Kidney (tissue), 14 donors: Measurements from ENCODE around the gene POLR1F. TPM values are rescaled to one million over a fixed set of nuclear protein-coding genes. Genes with fewer than 3 reads are reported as not detected.
A peak's percentile ranks its signal among the peaks of the same experiment; 100 is the strongest.

Experiments used
- DNase-seq, 5 donors: peaks; one replicate each; pipeline ENCODE4 v3.0.0-alpha.2; 2013 to 2020
- FAIRE-seq: peaks from 2 replicates; lab custom pipeline; 2012; peaks lifted over from hg19 to GRCh38; lab: Jason Lieb, UNC
- H3K27ac ChIP-seq, 2 donors: one replicate each; pipeline ENCODE4 v1.7.0; 2013; ENCODE audit warnings: low read depth in 2 of 2, low read length in 2 of 2, inconsistent platforms in 1 of 2
- H3K27me3 ChIP-seq: one replicate; pipeline ENCODE4 v1.7.1; 2013; ENCODE audit warnings: low read length, inconsistent platforms; ENCODE audit not compliant: control insufficient read depth, insufficient read depth
- H3K36me3 ChIP-seq, 3 donors: one replicate each; pipeline versions ENCODE4 v1.7.0 to v1.7.1; 2013; ENCODE audit warnings: low read length in 3 of 3, control low read depth in 1 of 3, inconsistent platforms in 1 of 3; ENCODE audit not compliant: insufficient read depth in 3 of 3, control insufficient read depth in 2 of 3
- H3K4me1 ChIP-seq, 3 donors: one replicate each; pipeline versions ENCODE4 v1.7.0 to v1.7.1; 2013; ENCODE audit warnings: low read length in 3 of 3, inconsistent platforms in 1 of 3, low read depth in 1 of 3; ENCODE audit not compliant: control insufficient read depth in 2 of 3, insufficient read depth in 2 of 3
- H3K4me3 ChIP-seq, 3 donors: one replicate each; pipeline versions ENCODE4 v1.7.0 to v1.8.1; 2013; ENCODE audit warnings: low read length in 3 of 3, control low read depth in 1 of 3, inconsistent platforms in 1 of 3
- H3K9ac ChIP-seq, 3 donors: one replicate each; pipeline versions ENCODE4 v1.7.0 to v1.7.1; 2013; ENCODE audit warnings: low read length in 3 of 3, control low read depth in 1 of 3, inconsistent platforms in 1 of 3
- H3K9me3 ChIP-seq, 3 donors: one replicate each; pipeline versions ENCODE4 v1.7.0 to v1.7.1; 2013; ENCODE audit warnings: low read length in 3 of 3, control low read depth in 1 of 3, inconsistent platforms in 1 of 3; ENCODE audit not compliant: control insufficient read depth in 2 of 3, insufficient read depth in 1 of 3
- CTCF ChIP-seq: IDR thresholded peaks from 3 replicates; pipeline ENCODE4 v1.5.1; 2012; ENCODE audit warnings: mild to moderate bottlenecking, moderate library complexity, borderline replicate concordance; ENCODE audit not compliant: insufficient read depth; ENCODE audit errors: extremely low read depth
- intact Hi-C: fragments of 100-400 bp; cut with DNase I; formaldehyde crosslinking; loops from one replicate; pipeline ENCODE4 v1.11.1; 2022
- polyA plus RNA-seq: library from polyadenylated mRNA; stranded (reverse); fragments of 350-450 nt; fragmentation: Illumina TruSeq; extraction: RNeasy Lipid Tissue Mini Kit (QIAGEN cat#74804); gene quantifications from one replicate; pipeline ENCODE4 v1.2.3, GENCODE V29; 2014; ENCODE audit warnings: low read depth, low replicate concordance; ENCODE audit not compliant: insufficient read depth
- total RNA-seq: library from RNA; stranded (reverse); fragmentation: NEBNext Ultra II Directional; extraction: Animal tissue kit (Norgen Biotek cat#: 25700); gene quantifications from one replicate; pipeline ENCODE4 v1.2.1, GENCODE V29; 2021
- donor health status: control.
- donor health status: control.
- donor health status: control.
- donor health status: control.
- donor health status: control.
- donor health status: DM: yes; HTN: yes; CAD: no.
- donor health status: Normal renal cell carcinoma (clear cell type).

Gene POLR1F
- total and polyA plus RNA-seq, 2 donors from 2014 or later = 5.3 to 13.3 TPM

- Histone ChIP-seq H3K9me3 (no peaks in the 10 kb centered on the region), H3K27ac (no peak overlapping the region), H3K4me1 (no peaks in the 10 kb centered on the region), H3K4me3 (no peak overlapping the region), H3K27me3 (no peaks in the 10 kb centered on the region), H3K36me3 (no peaks in the 10 kb centered on the region), H3K9ac (no peak overlapping the region)
- intact Hi-C loops = no loop called here
- FAIRE-seq (no peak), DNase-seq (no peak)
- TF ChIP-seq CTCF = no peak
These were observed 38.0 kb downstream of the POLR1F start for GRCh38 chr7:19670806-19671205.

- intact Hi-C loops = no loop called here
- no peak overlapping the region for H3K4me3 ChIP-seq
- DNase-seq = peak in 2 of 5 donors; percentile 41 to 57
- no peaks in the 10 kb centered on the region for H3K36me3 ChIP-seq
- no peaks in the 10 kb centered on the region for H3K4me1 ChIP-seq
- no peak overlapping the region for H3K9ac ChIP-seq
- no peak overlapping the region for H3K27ac ChIP-seq
- FAIRE-seq = peak; percentile 87
- no peaks in the 10 kb centered on the region for H3K27me3 ChIP-seq
- peak; percentile 34 for TF ChIP-seq CTCF
- no peaks in the 10 kb centered on the region for H3K9me3 ChIP-seq
These were observed 43.3 kb downstream of the POLR1F start for GRCh38 chr7:19665399-19666008.

- intact Hi-C loops = no loop called here
- DNase-seq (no peak), FAIRE-seq (no peak)
- Histone ChIP-seq H3K9ac (no peak overlapping the region), H3K27ac (no peak overlapping the region), H3K4me1 (no peaks in the 10 kb centered on the region), H3K9me3 (no peaks in the 10 kb centered on the region), H3K36me3 (no peaks in the 10 kb centered on the region), H3K27me3 (no peaks in the 10 kb centered on the region), H3K4me3 (no peak overlapping the region)
- no peak for TF ChIP-seq CTCF
These were observed 44.9 kb downstream of the POLR1F start for GRCh38 chr7:19663816-19664462.
